Activated CD8-positive, alpha-beta T cell treated with anti-CD3 and anti-CD28 coated beads, Interleukin-2, amount 10 ng/mL, durations not matched to agents 7 days and 5 days (primary cell): ENCODE data around the gene ETV2. TPM values are rescaled to one million over a fixed set of nuclear protein-coding genes. Genes with fewer than 3 reads are reported as not detected.
"Not testable (repeated sequence)": the region's sequence is repeated elsewhere in the genome, so short reads cannot be mapped to it uniquely, and the experiment has no call there.

Source experiments
- ATAC-seq: fragments of 150-1000 bp; cut with Tn5 transposase; one replicate; pipeline ENCODE4 v1.10.0; 2021; ENCODE audit warnings: moderate library complexity
- CTCF ChIA-PET: fragments of 350-600 bp; sonication (Branson Sonifier 250); formaldehyde crosslinking; loops from one replicate; lab custom pipeline; 2021; ENCODE audit warnings: antibody characterized with exemption; lab: Charles Lee
- POLR2A ChIA-PET: fragments of 350-600 bp; sonication (Branson Sonifier 250); formaldehyde crosslinking; loops from one replicate; lab custom pipeline; 2021; ENCODE audit warnings: antibody characterized with exemption; lab: Charles Lee
- DNase-seq: peaks from one replicate; pipeline ENCODE4 v3.0.0-alpha.2; 2020
- H3K27ac Mint-ChIP-seq: one replicate; pipeline ENCODE4 v1.8.0; 2021; ENCODE audit warnings: mild to moderate bottlenecking, mixed read lengths
- H3K27me3 Mint-ChIP-seq: one replicate; pipeline ENCODE4 v1.8.0; 2021; ENCODE audit warnings: low read depth, mixed read lengths
- H3K36me3 Mint-ChIP-seq: one replicate; pipeline ENCODE4 v1.8.0; 2021; ENCODE audit warnings: low read depth, mixed read lengths
- H3K4me1 Mint-ChIP-seq: one replicate; pipeline ENCODE4 v1.8.0; 2021; ENCODE audit warnings: low read depth, mixed read lengths
- H3K4me3 Mint-ChIP-seq: one replicate; pipeline ENCODE4 v1.8.0; 2021; ENCODE audit warnings: mild to moderate bottlenecking, mixed read lengths
- H3K9me3 Mint-ChIP-seq: one replicate; pipeline ENCODE4 v1.8.0; 2022; ENCODE audit warnings: mixed read lengths; ENCODE audit not compliant: insufficient read depth
- total RNA-seq, 2 experiments: library from RNA; stranded (reverse); gene quantifications; one replicate each; pipeline ENCODE4 v1.2.3, GENCODE V29; 2021

ETV2 gene, protein sequence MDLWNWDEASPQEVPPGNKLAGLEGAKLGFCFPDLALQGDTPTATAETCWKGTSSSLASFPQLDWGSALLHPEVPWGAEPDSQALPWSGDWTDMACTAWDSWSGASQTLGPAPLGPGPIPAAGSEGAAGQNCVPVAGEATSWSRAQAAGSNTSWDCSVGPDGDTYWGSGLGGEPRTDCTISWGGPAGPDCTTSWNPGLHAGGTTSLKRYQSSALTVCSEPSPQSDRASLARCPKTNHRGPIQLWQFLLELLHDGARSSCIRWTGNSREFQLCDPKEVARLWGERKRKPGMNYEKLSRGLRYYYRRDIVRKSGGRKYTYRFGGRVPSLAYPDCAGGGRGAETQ
- total RNA-seq, result 1 to 10 TPM in 1 of 2 experiments, under 1 TPM in 1; 0.68 to 1.6 TPM

- no peaks in the 10 kb centered on the region for H3K9me3 Mint-ChIP-seq
- DNase-seq (peak; percentile 77), ATAC-seq (no peak)
- peak within 1 kb of the TSS; percentile 90 for H3K27ac Mint-ChIP-seq
- ChIA-PET CTCF (interaction anchor here (3.2 kb wide), 1 partner anchor 10 kb away, joined by 10 read pairs; no protein-coding TSS in a partner anchor), POLR2A (interaction anchor here (0.9 kb wide), 1 partner anchor 115 kb away, joined by 3 read pairs; the partner anchor contains the start of gene HSPB6)
- H3K36me3 Mint-ChIP-seq, result peaks cover 11% of the 10 kb centered on the region
- H3K27me3 Mint-ChIP-seq, result no peaks in the 10 kb centered on the region
- peak within 1 kb of the TSS; percentile 78 for H3K4me3 Mint-ChIP-seq
- H3K4me1 Mint-ChIP-seq, result peaks cover 40% of the 10 kb centered on the region
Observed at GRCh38 chr19:35641515-35642151, at the start of gene ETV2. Gene ETV2 (plus strand): TSS chr19:35641745. CDS start chr19:35642461, 716 bp downstream.

GRCh38 chr19:35592226-35592625 lies 49.3 kb upstream of the ETV2 start:
- Mint-ChIP-seq H3K4me3 (no peak overlapping the region), H3K27me3 (peaks cover 9% of the 10 kb centered on the region), H3K4me1 (peaks cover 9% of the 10 kb centered on the region), H3K36me3 (no peaks in the 10 kb centered on the region), H3K9me3 (no peaks in the 10 kb centered on the region), H3K27ac (no peak overlapping the region)
- ChIA-PET POLR2A (interaction anchor here (0.6 to 1.0 kb wide), 2 partner anchors 12 to 21 kb away, joined by 3 to 4 read pairs; no protein-coding TSS in a partner anchor), CTCF (interaction anchor here (0.9 to 3.3 kb wide), 11 partner anchors 13 to 239 kb away, joined by 3 to 13 read pairs (median 4); partner anchors contain the start of gene COX6B1)
- ATAC-seq (no peak), DNase-seq (peak; percentile 39)

DNA sequence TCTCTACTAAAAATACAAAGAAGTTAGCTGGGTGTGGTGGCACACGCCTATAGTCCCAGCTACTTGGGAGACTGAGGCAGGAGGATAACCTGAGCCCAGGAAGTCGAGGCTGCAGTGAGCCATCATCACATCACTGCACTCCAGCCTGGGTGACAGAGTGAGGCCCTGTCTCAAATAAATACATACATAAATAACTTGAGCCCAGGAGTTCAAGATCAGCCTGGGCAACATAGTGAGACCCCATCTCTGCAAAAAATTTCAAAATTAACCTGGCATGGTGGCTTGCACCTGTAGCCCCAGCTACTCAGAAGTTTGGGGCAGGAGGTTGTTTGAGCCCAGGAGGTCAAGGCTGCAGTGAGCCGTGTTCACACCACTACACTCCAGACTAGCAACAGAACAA lies 46.5 kb upstream of the ETV2 start:
- H3K9me3 Mint-ChIP-seq, H3K4me3 Mint-ChIP-seq, H3K27me3 Mint-ChIP-seq, CTCF ChIA-PET, H3K36me3 Mint-ChIP-seq, DNase-seq, ATAC-seq, H3K27ac Mint-ChIP-seq, H3K4me1 Mint-ChIP-seq: not testable (repeated sequence)
- POLR2A ChIA-PET, result interaction anchor here (2.0 kb wide), 1 partner anchor 18 kb away, joined by 6 read pairs; the partner anchor contains the start of gene HAUS5

- Mint-ChIP-seq H3K27ac (no peak overlapping the region), H3K4me3 (no peak overlapping the region), H3K9me3 (no peaks in the 10 kb centered on the region), H3K4me1 (peaks cover 9% of the 10 kb centered on the region), H3K27me3 (peaks cover 13% of the 10 kb centered on the region), H3K36me3 (no peaks in the 10 kb centered on the region)
- DNase-seq, result no peak
- ATAC-seq, result no peak
- POLR2A ChIA-PET, result interaction anchor here (2.0 kb wide), 1 partner anchor 17 kb away, joined by 6 read pairs; the partner anchor contains the start of gene HAUS5
- CTCF ChIA-PET, result no interaction called here
Observed at GRCh38 chr19:35595928-35596327, 45.6 kb upstream of the ETV2 start.

- peak overlapping the region; percentile 53 for H3K27ac Mint-ChIP-seq
- ChIA-PET POLR2A (interaction anchor here (2.0 kb wide), 1 partner anchor 16 kb away, joined by 6 read pairs; the partner anchor contains the start of gene HAUS5), CTCF (interaction anchor here (1.0 kb wide), 1 partner anchor 14 kb away, joined by 7 read pairs; no protein-coding TSS in a partner anchor)
- peaks cover 9% of the 10 kb centered on the region for H3K4me1 Mint-ChIP-seq
- ATAC-seq, result peak; percentile 84
- no peaks in the 10 kb centered on the region for H3K9me3 Mint-ChIP-seq
- peak; percentile 35 for DNase-seq
- H3K36me3 Mint-ChIP-seq, result no peaks in the 10 kb centered on the region
- peaks cover 15% of the 10 kb centered on the region for H3K27me3 Mint-ChIP-seq
- H3K4me3 Mint-ChIP-seq, result no peak overlapping the region
Observed at GRCh38 chr19:35596366-35596999, 45.1 kb upstream of the ETV2 start.

- H3K36me3 Mint-ChIP-seq, result no peaks in the 10 kb centered on the region
- H3K4me3 Mint-ChIP-seq, result no peak overlapping the region
- CTCF ChIA-PET, result interaction anchor here (1.2 to 2.1 kb wide), 2 partner anchors 8 to 54 kb away, joined by 3 to 5 read pairs; no protein-coding TSS in a partner anchor
- H3K27me3 Mint-ChIP-seq, result peaks cover 11% of the 10 kb centered on the region
- H3K4me1 Mint-ChIP-seq, result no peaks in the 10 kb centered on the region
- no peaks in the 10 kb centered on the region for H3K9me3 Mint-ChIP-seq
- POLR2A ChIA-PET, result no interaction called here
- no peak for ATAC-seq
- no peak overlapping the region for H3K27ac Mint-ChIP-seq
- no peak for DNase-seq
Observed at GRCh38 chr19:35601971-35602370, 39.6 kb upstream of the ETV2 start.

DNA sequence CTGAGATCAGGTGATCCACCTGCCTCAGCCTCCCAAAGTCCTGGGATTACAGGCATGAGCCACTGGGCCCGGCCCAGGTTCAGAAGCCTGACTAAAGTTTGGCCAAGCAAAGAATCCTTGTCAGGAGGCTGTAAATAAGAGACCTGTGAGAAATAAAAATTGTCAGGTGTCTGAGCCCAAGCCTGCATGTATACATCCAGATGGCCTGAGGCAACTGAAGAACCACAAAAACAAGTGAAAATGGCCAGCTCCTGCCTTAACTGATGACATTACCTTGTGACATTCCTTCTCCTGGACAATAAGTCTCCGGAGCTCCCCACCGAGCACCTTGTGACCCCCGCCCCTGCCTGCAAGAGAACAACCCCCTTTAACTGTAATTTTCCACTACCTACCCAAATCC lies 37.1 kb upstream of the ETV2 start:
- POLR2A ChIA-PET, result interaction anchor here (0.6 kb wide), 1 partner anchor 12 kb away, joined by 4 read pairs; no protein-coding TSS in a partner anchor
- ATAC-seq, H3K4me3 Mint-ChIP-seq, CTCF ChIA-PET, DNase-seq, H3K4me1 Mint-ChIP-seq, H3K27ac Mint-ChIP-seq, H3K27me3 Mint-ChIP-seq: not testable (repeated sequence)
- H3K9me3 Mint-ChIP-seq, result peaks cover 13% of the 10 kb centered on the region
- H3K36me3 Mint-ChIP-seq, result peaks cover 11% of the 10 kb centered on the region

DNA sequence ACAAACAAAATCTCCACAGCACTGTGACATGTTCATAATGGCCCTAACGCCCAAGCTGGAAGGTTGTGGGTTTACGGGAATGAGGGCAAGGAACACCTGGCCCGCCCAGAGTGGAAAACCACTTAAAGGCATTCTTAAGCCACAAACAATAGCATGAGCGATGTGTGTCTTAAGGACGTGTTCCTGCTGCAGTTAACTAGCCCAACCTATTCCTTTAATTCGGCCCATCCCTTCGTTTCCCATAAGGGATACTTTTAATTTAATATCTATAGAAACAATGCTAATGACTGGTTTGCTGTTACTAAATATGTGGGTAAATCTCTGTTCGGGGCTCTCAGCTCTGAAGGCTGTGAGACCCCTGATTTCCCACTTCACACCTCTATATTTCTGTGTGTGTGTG lies 34.4 kb upstream of the ETV2 start:
- peaks cover 11% of the 10 kb centered on the region for H3K36me3 Mint-ChIP-seq
- ATAC-seq, H3K27me3 Mint-ChIP-seq, CTCF ChIA-PET, DNase-seq, POLR2A ChIA-PET, H3K27ac Mint-ChIP-seq, H3K4me3 Mint-ChIP-seq: not testable (repeated sequence)
- peaks cover 28% of the 10 kb centered on the region for H3K4me1 Mint-ChIP-seq
- peaks cover 13% of the 10 kb centered on the region for H3K9me3 Mint-ChIP-seq

DNA sequence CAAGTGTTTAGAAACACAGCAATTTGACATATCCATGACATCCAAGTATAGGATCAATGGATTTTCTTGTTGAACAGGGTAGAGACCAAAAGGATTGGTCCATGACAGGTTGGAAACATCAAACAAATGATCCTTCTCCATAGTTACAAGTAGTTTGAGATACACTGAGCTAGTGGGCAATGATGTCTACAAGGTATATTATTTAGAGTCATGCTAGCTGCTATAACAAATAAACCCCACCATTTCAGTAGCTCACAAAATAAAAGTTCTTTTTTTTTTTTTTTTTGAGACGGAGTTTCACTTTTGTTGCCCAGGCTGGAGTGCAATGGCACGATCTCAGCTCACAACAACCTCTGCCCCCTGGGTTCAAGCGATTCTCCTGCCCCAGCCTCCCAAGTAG lies 33.9 kb upstream of the ETV2 start:
- ChIA-PET CTCF (interaction anchor here (1.1 kb wide), 1 partner anchor 59 kb away, joined by 5 read pairs; no protein-coding TSS in a partner anchor), POLR2A (interaction anchor here (1.1 kb wide), 1 partner anchor 41 kb away, joined by 3 read pairs; the partner anchor contains the start of gene COX6B1)
- ATAC-seq (no peak), DNase-seq (no peak)
- Mint-ChIP-seq H3K27me3 (no peaks in the 10 kb centered on the region), H3K4me1 (peaks cover 33% of the 10 kb centered on the region), H3K27ac (no peak overlapping the region), H3K9me3 (peaks cover 13% of the 10 kb centered on the region), H3K4me3 (no peak overlapping the region), H3K36me3 (peaks cover 11% of the 10 kb centered on the region)

DNA sequence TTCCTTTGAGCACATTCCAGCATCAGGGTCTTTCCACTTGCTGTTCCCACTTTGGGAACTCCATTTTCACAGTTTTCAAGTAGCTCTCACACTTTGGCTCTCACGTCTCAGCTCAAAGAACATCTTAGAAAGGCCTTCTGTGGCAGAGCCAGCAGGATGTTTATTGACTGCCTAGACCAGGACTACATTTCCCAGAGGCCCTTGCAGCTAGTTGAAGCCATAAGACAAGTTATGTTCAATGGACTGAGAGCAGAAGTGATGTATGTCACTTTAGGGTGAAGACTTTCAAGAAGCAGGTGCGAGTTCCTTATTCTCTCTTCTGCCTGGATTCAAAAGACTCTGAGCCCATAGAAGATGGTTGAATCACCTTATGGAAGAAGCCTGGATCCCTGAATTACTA lies 33.3 kb upstream of the ETV2 start:
- peaks cover 11% of the 10 kb centered on the region for H3K36me3 Mint-ChIP-seq
- H3K4me1 Mint-ChIP-seq, result peaks cover 37% of the 10 kb centered on the region
- peak overlapping the region; percentile 32 for H3K27ac Mint-ChIP-seq
- DNase-seq, result peak; percentile 45
- ChIA-PET CTCF (interaction anchor here (0.5 to 1.1 kb wide), 2 partner anchors 48 to 60 kb away, joined by 4 to 5 read pairs; no protein-coding TSS in a partner anchor), POLR2A (interaction anchor here (1.1 kb wide), 1 partner anchor 41 kb away, joined by 3 read pairs; the partner anchor contains the start of gene COX6B1)
- no peaks in the 10 kb centered on the region for H3K27me3 Mint-ChIP-seq
- no peak for ATAC-seq
- H3K9me3 Mint-ChIP-seq, result peaks cover 13% of the 10 kb centered on the region
- no peak overlapping the region for H3K4me3 Mint-ChIP-seq

DNA sequence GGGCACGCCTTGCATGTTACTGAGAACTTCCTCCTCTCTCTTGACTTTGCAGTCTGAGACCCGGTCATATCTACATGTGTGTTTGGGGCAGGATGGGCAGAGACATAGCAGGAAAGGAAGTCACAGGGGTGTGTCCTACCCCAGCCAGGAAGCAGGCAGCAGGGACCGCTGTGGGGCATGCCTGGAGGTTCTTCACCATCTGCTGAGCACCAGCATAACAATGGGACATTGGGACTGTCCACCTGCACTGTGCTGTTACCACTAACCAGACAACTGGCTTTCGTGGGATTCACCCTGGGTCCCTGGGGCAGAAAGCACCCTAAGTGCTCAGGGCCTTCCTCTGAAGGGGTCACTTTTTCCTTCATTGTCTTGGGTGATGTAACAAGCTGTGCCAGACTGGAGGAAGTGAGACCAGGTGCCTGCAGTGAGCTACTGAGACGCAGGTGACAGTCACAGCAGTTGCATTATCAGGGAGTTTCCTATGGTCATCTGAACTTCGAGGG lies 31.6 kb upstream of the ETV2 start:
- H3K4me3 Mint-ChIP-seq, result peak overlapping the region; percentile 4

More for the DNA sequence above, 31.6 kb upstream of the ETV2 start:
- ChIA-PET POLR2A (interaction anchor here (1.3 kb wide), 1 partner anchor 38 kb away, joined by 6 read pairs; the partner anchor contains the start of gene COX6B1), CTCF (interaction anchor here (1.3 to 2.8 kb wide), 3 partner anchors 13 to 54 kb away, joined by 3 to 7 read pairs (median 5); partner anchors contain the start of gene COX6B1)
- Mint-ChIP-seq H3K27ac (peak overlapping the region; percentile 79), H3K27me3 (no peaks in the 10 kb centered on the region), H3K36me3 (peaks cover 11% of the 10 kb centered on the region), H3K4me1 (peaks cover 48% of the 10 kb centered on the region), H3K9me3 (peaks cover 13% of the 10 kb centered on the region)
- DNase-seq (peak; percentile 62), ATAC-seq (peak; percentile 28)
